GM12878 (cell line): ENCODE data around the gene SHFL. TPM values are rescaled to one million over a fixed set of nuclear protein-coding genes. Genes with fewer than 3 reads are reported as not detected.

Source experiments
- ATAC-seq: fragments of 200-7000 bp; cut with Tn5 transposase; 3 replicates; pipeline ENCODE4 v1.9.1; 2020; ENCODE audit warnings: mild to moderate bottlenecking, moderate library complexity
- BruUV-seq: library from RNA; stranded (reverse); fragments of 400-500 nt; replicated peaks from 2 replicates; lab custom pipeline; 2021; lab: Mats Ljungman, UMichigan
- CTCF ChIA-PET: fragments of 300-600 bp; sonication (Branson Sonifier 250); formaldehyde crosslinking; extraction: SDS; loops from one replicate; lab custom pipeline; 2021; ENCODE audit warnings: inconsistent platforms; lab: Yijun Ruan, JAX
- POLR2A ChIA-PET: fragments of 350-600 bp; formaldehyde crosslinking; extraction: SDS; loops from one replicate; lab custom pipeline; 2021; ENCODE audit warnings: inconsistent platforms; lab: Charles Lee
- RAD21 ChIA-PET: fragments of 300-600 bp; sonication (Branson Sonifier 250); formaldehyde crosslinking; loops from one replicate; lab custom pipeline; 2023; ENCODE audit warnings: antibody characterized with exemption; ENCODE audit not compliant: unreplicated experiment; lab: Charles Lee
- SMC1A ChIA-PET: fragments of 300-600 bp; sonication (Branson Sonifier 250); formaldehyde crosslinking; loops from one replicate; lab custom pipeline; 2023; ENCODE audit not compliant: unreplicated experiment, uncharacterized antibody; lab: Charles Lee
- DNase-seq: peaks from one replicate; pipeline ENCODE4 v3.0.0-alpha.2; 2011; ENCODE audit warnings: low read depth, low spot score
- FAIRE-seq: peaks from 3 replicates; lab custom pipeline; 2011; peaks lifted over from hg19 to GRCh38; lab: Jason Lieb, UNC
- H2AFZ ChIP-seq: 2 replicates; pipeline ENCODE4 v1.6.0; 2011; ENCODE audit warnings: low read depth, low read length, control low read depth; ENCODE audit not compliant: control insufficient read depth
- H3K27ac ChIP-seq: 2 replicates; pipeline ENCODE4 v1.5.1; 2011; ENCODE audit warnings: control low read depth; ENCODE audit not compliant: control insufficient read depth, insufficient read depth
- H3K27me3 ChIP-seq, 2 experiments: replicated peaks in 1 of 2; 2 replicates each; pipeline versions ENCODE4 v1.6.0 to v1.6.1; 2011; ENCODE audit warnings: low read length in 1 of 2; ENCODE audit not compliant: control insufficient read depth in 2 of 2, insufficient read depth in 2 of 2
- H3K36me3 ChIP-seq, 2 experiments: 2 replicates each; pipeline ENCODE4 v1.5.1; 2011; ENCODE audit warnings: low read length in 1 of 2; ENCODE audit not compliant: control insufficient read depth in 2 of 2, insufficient read depth in 2 of 2
- H3K4me1 ChIP-seq: 2 replicates; pipeline ENCODE4 v1.6.1; 2011; ENCODE audit warnings: mild to moderate bottlenecking, low read length, moderate library complexity, mixed read lengths; ENCODE audit not compliant: control insufficient read depth, insufficient read depth
- H3K4me2 ChIP-seq: 2 replicates; pipeline ENCODE4 v1.6.0; 2011; ENCODE audit warnings: control low read depth; ENCODE audit not compliant: control insufficient read depth, insufficient read depth
- H3K4me3 ChIP-seq: fragments of 200-600 bp; sonication (generic); 2 replicates; pipeline ENCODE4 v1.5.1; 2016
- H3K79me2 ChIP-seq: 2 replicates; pipeline ENCODE4 v1.6.0; 2011; ENCODE audit warnings: low read length; ENCODE audit not compliant: control insufficient read depth, insufficient read depth
- H3K9ac ChIP-seq: 2 replicates; pipeline ENCODE4 v1.8.0; 2011; ENCODE audit warnings: low read length, control low read depth, mixed read lengths; ENCODE audit not compliant: control insufficient read depth, insufficient read depth
- H3K9me3 ChIP-seq: replicated peaks from 3 replicates; pipeline ENCODE4 v1.5.1; 2011; ENCODE audit warnings: mild to moderate bottlenecking, low read length; ENCODE audit not compliant: control insufficient read depth, insufficient read depth
- H4K20me1 ChIP-seq: 2 replicates; pipeline ENCODE4 v1.6.0; 2011; ENCODE audit not compliant: control insufficient read depth, insufficient read depth
- CHD2 ChIP-seq: IDR thresholded peaks from 2 replicates; pipeline ENCODE4 v1.6.1; 2011; ENCODE audit warnings: low read depth, low read length, improper control_type of control experiment, borderline replicate concordance
- CREB1 ChIP-seq: IDR thresholded peaks from 2 replicates; pipeline ENCODE4 v1.6.1; 2012; ENCODE audit warnings: low read depth, mild to moderate bottlenecking, inconsistent platforms
- EED ChIP-seq: sonication (generic); IDR thresholded peaks from 2 replicates; pipeline ENCODE4 v1.6.1; 2016; ENCODE audit warnings: antibody characterized with exemption, low read depth
- ESRRA ChIP-seq: IDR thresholded peaks from 2 replicates; pipeline ENCODE4 v1.6.1; 2012; ENCODE audit warnings: mild to moderate bottlenecking, low read length, improper control_type of control experiment
- ETV6 ChIP-seq, 2 experiments: fragments of 450-650 bp in 1 of 2; IDR thresholded peaks in 1 of 2; conservative IDR thresholded peaks in 1 of 2; 2 replicates each; pipeline ENCODE4 v1.6.1; 2014; ENCODE audit warnings: antibody characterized with exemption in 1 of 2, borderline replicate concordance in 1 of 2, low read depth in 1 of 2, mild to moderate bottlenecking in 1 of 2, moderate library complexity in 1 of 2
- KDM1A ChIP-seq: fragments of 200-600 bp; sonication (generic); IDR thresholded peaks from 2 replicates; pipeline ENCODE4 v1.6.1; 2016; ENCODE audit warnings: borderline replicate concordance
- MTA2 ChIP-seq: fragments of 450-650 bp; IDR thresholded peaks from 2 replicates; pipeline ENCODE4 v1.6.1; 2016; ENCODE audit warnings: low read depth, mild to moderate bottlenecking, moderate library complexity
- MYC ChIP-seq: IDR thresholded peaks from 2 replicates; pipeline ENCODE4 v1.6.1; 2011; ENCODE audit warnings: mild to moderate bottlenecking, low read length, moderate library complexity, inconsistent platforms; ENCODE audit not compliant: insufficient read depth, insufficient replicate concordance, insufficient read length, severe bottlenecking
- NFXL1 ChIP-seq: fragments of 450-650 bp; IDR thresholded peaks from 2 replicates; pipeline ENCODE4 v1.6.1; 2017; ENCODE audit warnings: antibody characterized with exemption, mild to moderate bottlenecking, borderline replicate concordance
- NRF1 ChIP-seq: conservative IDR thresholded peaks from 2 replicates; pipeline ENCODE4 v1.6.1; 2011; ENCODE audit warnings: mild to moderate bottlenecking, low read depth, low read length, improper control_type of control experiment
- POLR2AphosphoS5 ChIP-seq: IDR thresholded peaks from 2 replicates; pipeline ENCODE4 v1.6.1; 2011; ENCODE audit warnings: mild to moderate bottlenecking, low read length, inconsistent platforms
- SMAD1 ChIP-seq: fragments of 450-650 bp; IDR thresholded peaks from 2 replicates; pipeline ENCODE4 v1.6.1; 2018; ENCODE audit warnings: mild to moderate bottlenecking, low read depth; ENCODE audit not compliant: partially characterized antibody
- SP1 ChIP-seq: IDR thresholded peaks from one replicate; pipeline ENCODE4 v1.6.1; 2011; ENCODE audit warnings: low read depth, low read length
- ZNF217 ChIP-seq: fragments of 450-650 bp; IDR thresholded peaks from 2 replicates; pipeline ENCODE4 v1.6.1; 2017; ENCODE audit warnings: antibody characterized with exemption, mild to moderate bottlenecking
- ZNF24 ChIP-seq: fragments of 450-650 bp; IDR thresholded peaks from 2 replicates; pipeline ENCODE4 v1.6.1; 2017; ENCODE audit warnings: antibody characterized with exemption, mild to moderate bottlenecking
- ZNF384 ChIP-seq: IDR thresholded peaks from 2 replicates; pipeline ENCODE4 v1.6.1; 2012; ENCODE audit warnings: low read depth, mild to moderate bottlenecking, low read length, improper control_type of control experiment, borderline replicate concordance
- ZZZ3 ChIP-seq: IDR thresholded peaks from 2 replicates; pipeline ENCODE4 v1.6.1; 2011; ENCODE audit warnings: low read depth; ENCODE audit not compliant: control insufficient read depth, insufficient read length
- WGBS: methylation state at CpG from one replicate; pipeline ENCODE4 v1.1.6; 2016; ENCODE audit warnings: low lambda C conversion rate; ENCODE audit not compliant: insufficient replicate concordance, insufficient coverage; ENCODE audit errors: missing lambda C conversion rate; 5-methylcytosine and 5-hydroxymethylcytosine counted together
- in situ Hi-C: fragments of 300-500 bp; cut with MboI; formaldehyde crosslinking; loops from 9 replicates; pipeline ENCODE4 v1.14.3; 2018; ENCODE audit warnings: mixed read lengths
- intact Hi-C: fragments of 100-400 bp; cut with micrococcal nuclease; formaldehyde crosslinking; loops from one replicate; pipeline ENCODE4 v1.14.2; 2022; ENCODE audit not compliant: unreplicated experiment
- polyA plus RNA-seq, 11 experiments: library from polyadenylated mRNA; depleted of rRNA in 4 of 11; unstranded in 6 of 11; stranded (reverse) in 5 of 11; fragments of >200 nt; fragmentation: Nextera tagmentation in 4 of 11; fragmentation: Illumina TruSeq in 1 of 11; extraction: Ambion mirVana in 4 of 11; extraction: Trizol in 1 of 11; gene quantifications; 1 replicate in 1 of 11; 2 replicates in 10 of 11; pipeline versions ENCODE4 v1.2.1 to v1.2.3, GENCODE V29; 2011 to 2016; ENCODE audit warnings: inconsistent platforms in 2 of 11, missing spikeins in 2 of 11, low read depth in 1 of 11
- total RNA-seq, 4 experiments: library from RNA; depleted of rRNA in 3 of 4; stranded (reverse); fragments of >200 nt in 3 of 4; fragmentation: Illumina TruSeq in 1 of 4; extraction: Trizol in 1 of 4; gene quantifications; 2 replicates each; pipeline versions ENCODE4 v1.2.1 to v1.2.3, GENCODE V29; 2013 to 2021
- TF ChIP-seq, protein P1 (sequence below): fragments of 450-650 bp; IDR thresholded peaks from 2 replicates; pipeline ENCODE4 v1.6.1; 2018; ENCODE audit warnings: mild to moderate bottlenecking, low read depth, moderate library complexity; ENCODE audit not compliant: partially characterized antibody
- TF ChIP-seq, protein P2 (sequence below): IDR thresholded peaks from 2 replicates; pipeline ENCODE4 v1.6.1; 2012; ENCODE audit warnings: low read depth, low read length, improper control_type of control experiment

The SHFL gene
- total and polyA plus RNA-seq, 10 of the 15 experiments (the other 5 are each of a cell fraction or from before 2014, with no cell fraction given) = 8.0 to 83.8 (median 40.7) TPM

DNA sequence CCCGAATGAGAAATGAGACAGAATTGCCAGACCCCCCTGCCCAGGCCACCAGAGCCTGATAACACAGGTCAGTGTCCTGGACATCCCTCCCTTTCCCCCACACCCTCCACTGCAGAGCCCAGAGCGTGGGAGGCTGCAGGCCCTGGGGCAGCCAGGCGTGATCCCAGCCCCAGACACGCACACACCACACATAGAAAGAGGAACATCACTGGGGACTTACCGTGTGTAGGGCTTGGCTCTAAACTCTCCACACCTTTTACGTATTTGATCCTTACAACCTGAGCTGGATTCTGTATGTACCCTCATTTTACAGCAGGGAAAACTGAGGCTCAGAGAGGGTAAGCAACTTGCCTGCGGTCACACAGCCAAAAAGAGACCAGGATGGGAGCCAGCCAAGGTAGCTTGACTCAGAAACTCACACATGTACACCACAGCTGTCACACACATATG lies 16.7 kb downstream of the SHFL start:
- Histone ChIP-seq H3K4me1 (peaks cover 46% of the 10 kb centered on the region), H4K20me1 (no peaks in the 10 kb centered on the region), H3K27me3 (no peaks in the 10 kb centered on the region), H3K9me3 (no peaks in the 10 kb centered on the region), H3K27ac (peak overlapping the region; percentile 100), H3K79me2 (peaks cover 27% of the 10 kb centered on the region), H2AFZ (no peak overlapping the region), H3K9ac (peak overlapping the region; percentile 99), H3K4me3 (peak overlapping the region; percentile 52; the same call in 1 of the 2 replicates), H3K4me2 (peak overlapping the region; percentile 69), H3K36me3 (peaks cover 3% of the 10 kb centered on the region in 2 experiments; a peak in 3 of 4 replicates)
- intact Hi-C loops (loop anchor here (10.0 kb wide), 1 partner anchor 282 kb away; the partner anchor contains the start of gene TYK2), in situ Hi-C loops (loop anchor here (5.0 kb wide), 1 partner anchor 134 kb away; no protein-coding TSS in a partner anchor)
- ChIA-PET SMC1A (interaction anchor here (0.5 to 11.1 kb wide), 11 partner anchors 9 to 286 kb away, joined by 3 to 150 read pairs (median 4); partner anchors contain the start of genes ICAM1 and P2RY11), RAD21 (interaction anchor here (1.1 to 9.6 kb wide), 8 partner anchors 11 to 326 kb away, joined by 3 to 166 read pairs (median 11); partner anchors contain the start of gene P2RY11), POLR2A (interaction anchor here (0.5 to 4.6 kb wide), 10 partner anchors 11 to 672 kb away, joined by 3 to 58 read pairs (median 9); partner anchors contain the start of genes ICAM1, P2RY11, PDE4A and S1PR2), CTCF (interaction anchor here (0.6 to 9.5 kb wide), 8 partner anchors 9 to 286 kb away, joined by 3 to 171 read pairs (median 5); partner anchors contain the start of genes MRPL4 and P2RY11)
- peak; percentile 89 for FAIRE-seq
- peak; percentile 88 for DNase-seq
- BruUV-seq = no TSS peak
- peak; percentile 58 for ATAC-seq
- under 1% methylated on average over 7 of the region's 7 CpGs for WGBS
- TF ChIP-seq, protein P1, sequence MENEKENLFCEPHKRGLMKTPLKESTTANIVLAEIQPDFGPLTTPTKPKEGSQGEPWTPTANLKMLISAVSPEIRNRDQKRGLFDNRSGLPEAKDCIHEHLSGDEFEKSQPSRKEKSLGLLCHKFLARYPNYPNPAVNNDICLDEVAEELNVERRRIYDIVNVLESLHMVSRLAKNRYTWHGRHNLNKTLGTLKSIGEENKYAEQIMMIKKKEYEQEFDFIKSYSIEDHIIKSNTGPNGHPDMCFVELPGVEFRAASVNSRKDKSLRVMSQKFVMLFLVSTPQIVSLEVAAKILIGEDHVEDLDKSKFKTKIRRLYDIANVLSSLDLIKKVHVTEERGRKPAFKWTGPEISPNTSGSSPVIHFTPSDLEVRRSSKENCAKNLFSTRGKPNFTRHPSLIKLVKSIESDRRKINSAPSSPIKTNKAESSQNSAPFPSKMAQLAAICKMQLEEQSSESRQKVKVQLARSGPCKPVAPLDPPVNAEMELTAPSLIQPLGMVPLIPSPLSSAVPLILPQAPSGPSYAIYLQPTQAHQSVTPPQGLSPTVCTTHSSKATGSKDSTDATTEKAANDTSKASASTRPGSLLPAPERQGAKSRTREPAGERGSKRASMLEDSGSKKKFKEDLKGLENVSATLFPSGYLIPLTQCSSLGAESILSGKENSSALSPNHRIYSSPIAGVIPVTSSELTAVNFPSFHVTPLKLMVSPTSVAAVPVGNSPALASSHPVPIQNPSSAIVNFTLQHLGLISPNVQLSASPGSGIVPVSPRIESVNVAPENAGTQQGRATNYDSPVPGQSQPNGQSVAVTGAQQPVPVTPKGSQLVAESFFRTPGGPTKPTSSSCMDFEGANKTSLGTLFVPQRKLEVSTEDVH = no peak
- TF ChIP-seq MTA2 = no peak; the same call in 1 of the 2 replicates
- TF ChIP-seq ETV6 (conservative IDR thresholded peaks at IDR 0.05 in 1 of 2, IDR thresholded peaks at IDR 0.05 in 1 of 2; ENCODE audit: borderline replicate concordance in 1 of 2, low read depth in 1 of 2) = no peak
- TF ChIP-seq POLR2AphosphoS5 = peak; percentile 79
- TF ChIP-seq NRF1 = no peak
- TF ChIP-seq CHD2 = peak; percentile 67
- peak; percentile 53; the same call in 1 of the 2 replicates for TF ChIP-seq CREB1
- TF ChIP-seq NFXL1 = no peak
- no peak for TF ChIP-seq KDM1A
- no peak for TF ChIP-seq ZNF384
- 0 out of 2 replicates have a peak, but pooled peaks have one; percentile 52 for TF ChIP-seq ESRRA
- TF ChIP-seq, protein P2, sequence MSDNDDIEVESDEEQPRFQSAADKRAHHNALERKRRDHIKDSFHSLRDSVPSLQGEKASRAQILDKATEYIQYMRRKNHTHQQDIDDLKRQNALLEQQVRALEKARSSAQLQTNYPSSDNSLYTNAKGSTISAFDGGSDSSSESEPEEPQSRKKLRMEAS = no peak
- peak; percentile 87 for TF ChIP-seq EED
- peak; percentile 76 for TF ChIP-seq SP1
- TF ChIP-seq MYC = peak; percentile 38
- peak; percentile 52 for TF ChIP-seq SMAD1
- TF ChIP-seq ZNF24 = no peak
- no peak for TF ChIP-seq ZZZ3
- peak; percentile 94 for TF ChIP-seq ZNF217
